ENCODE measurements around the gene ANKRD9. TPM values are rescaled to one million over a fixed set of nuclear protein-coding genes. Genes with fewer than 3 reads are reported as not detected.
"Not testable (repeated sequence)": the region's sequence is repeated elsewhere in the genome, so short reads cannot be mapped to it uniquely, and the experiment has no call there.

The ANKRD9 gene
- polyA plus RNA-seq, 5 donors, result 3.6 to 9.5 (median 3.8) TPM

DNA sequence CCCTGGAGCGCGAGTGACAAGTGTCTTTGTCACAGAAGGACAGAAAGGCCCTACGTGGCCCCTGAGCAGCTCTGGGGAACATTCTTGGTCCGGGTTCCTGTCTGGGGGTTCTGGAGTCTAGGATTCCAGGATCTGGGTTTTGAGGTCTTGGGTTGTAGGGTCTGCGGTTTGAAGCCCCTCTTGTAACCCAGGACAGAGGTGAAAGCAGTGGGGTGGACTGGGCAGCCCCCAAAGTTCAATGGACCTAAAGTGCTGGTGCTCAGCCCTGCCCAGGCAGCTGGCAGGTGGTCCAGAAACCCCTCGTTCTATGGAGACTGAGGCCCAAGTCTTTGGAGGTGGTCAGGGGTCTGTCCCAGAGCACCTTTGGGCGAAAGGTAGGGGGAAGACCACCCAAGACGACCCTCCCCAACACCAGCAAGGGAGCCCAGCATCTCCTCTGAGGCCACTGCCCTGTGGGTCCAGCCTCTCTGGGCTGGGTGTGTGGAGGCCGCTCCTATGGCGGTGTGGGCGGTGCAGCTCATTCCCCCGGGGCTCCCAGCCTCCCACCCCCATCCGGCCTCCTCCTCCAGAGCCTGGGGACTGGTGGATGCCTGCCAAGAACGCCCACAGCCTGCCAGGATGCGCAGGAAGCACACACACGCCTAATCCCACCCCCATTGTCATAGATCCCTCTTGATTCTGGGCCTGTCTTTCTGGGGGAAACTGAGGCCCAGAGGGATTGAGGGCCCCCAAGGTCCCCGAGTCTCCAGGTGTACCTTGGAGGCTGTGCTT lies 30.2 kb upstream of the ANKRD9 start:
- peak; percentile 95 to 96 for DNase-seq

DNA sequence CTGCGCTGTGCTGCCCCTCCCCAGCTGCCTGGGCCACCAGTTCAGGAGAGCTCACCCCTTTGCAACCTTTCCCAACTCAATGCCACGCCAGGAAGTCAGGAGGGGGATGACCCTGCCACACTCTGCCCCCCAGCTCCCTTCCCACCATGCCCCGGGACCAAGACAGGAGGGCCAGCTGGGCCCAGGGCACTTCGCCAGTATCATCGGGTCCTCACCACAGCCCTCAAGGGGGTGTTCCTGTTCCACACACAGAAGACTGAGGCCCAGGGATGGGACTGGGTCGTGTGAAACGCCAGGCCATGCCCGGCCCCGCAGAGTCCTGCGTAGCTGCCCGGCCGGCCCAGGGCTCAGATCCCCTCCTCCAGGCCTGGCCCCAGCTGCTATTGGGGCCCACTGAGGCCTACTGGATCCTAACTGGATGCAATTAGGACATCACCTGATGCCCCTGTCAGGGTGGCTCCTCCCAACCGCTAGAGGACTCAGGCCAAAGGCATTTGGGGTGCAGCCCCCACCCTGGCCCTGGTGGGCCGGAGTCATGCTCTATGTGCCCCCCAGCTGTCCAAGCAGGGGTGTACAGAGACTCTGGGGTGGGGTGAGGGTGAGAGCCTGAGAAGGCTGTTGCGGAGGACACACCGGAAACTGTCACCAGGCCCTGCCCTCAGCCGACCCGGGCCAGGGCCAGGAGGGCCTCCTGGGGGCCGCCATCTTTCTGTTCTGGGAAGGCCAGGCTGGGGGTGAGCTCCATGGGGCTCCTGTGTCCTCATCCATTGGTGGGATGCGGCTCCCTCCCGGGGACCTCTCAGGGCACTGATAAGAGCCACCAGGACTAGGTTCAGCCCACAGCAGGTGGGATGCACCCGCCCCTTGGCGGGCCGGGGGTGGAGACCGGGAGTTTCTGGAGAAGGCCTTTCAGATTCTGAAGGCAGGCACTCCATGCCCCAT lies 29.3 kb upstream of the ANKRD9 start:
- peak; percentile 79 to 80 for DNase-seq

DNA sequence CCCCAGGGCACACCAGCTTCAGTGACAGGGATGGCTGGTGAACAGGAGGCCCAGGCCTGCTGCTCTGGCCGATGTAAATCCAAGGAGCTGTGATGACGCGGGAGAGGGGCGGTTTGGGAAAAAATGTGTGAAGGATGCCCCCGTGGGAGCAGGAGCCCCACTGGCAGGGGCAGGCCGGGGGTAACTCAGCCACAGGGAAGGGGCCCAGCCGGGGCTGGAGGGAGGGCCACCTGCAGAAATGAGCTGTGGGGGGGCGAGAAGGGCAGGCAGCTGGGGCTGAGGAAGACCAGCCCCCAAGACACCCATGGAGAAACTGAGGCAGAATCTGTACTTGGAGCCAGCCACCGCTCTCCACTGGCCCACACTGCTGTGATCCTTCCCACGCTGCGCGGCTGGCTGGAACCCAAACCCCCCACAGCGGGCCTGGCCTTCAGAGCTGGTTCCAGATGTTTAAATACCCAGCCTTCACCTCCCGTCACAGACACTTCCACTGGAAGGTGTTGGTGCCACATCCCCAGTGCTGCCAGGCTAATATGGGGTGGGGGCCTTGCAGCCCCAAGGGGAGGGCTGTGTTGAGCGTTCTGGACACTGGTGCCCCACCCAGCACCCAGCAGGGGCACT lies 28.5 kb upstream of the ANKRD9 start:
- no peak for DNase-seq

DNA sequence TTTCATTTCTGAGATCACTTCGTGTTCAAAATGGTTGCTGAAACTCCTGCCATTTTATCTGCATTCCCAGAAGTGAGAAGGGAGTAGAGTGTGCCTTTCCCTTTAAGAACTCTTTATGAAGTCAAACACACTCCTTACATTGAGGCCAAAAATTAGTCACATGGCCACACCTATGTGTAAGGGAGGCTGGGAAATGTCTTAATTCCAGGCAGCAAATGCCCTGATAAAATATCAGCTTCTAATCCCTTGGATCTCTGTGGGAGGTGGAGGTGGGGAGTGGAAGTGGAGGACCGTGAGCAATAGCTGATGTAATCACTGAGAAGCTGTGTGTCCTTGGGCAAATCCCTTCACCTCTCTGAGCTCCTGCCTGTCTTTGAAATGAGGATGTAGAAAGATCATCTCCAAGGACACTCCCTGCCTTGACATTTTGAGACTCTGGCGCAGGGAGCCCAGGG lies 22.7 kb upstream of the ANKRD9 start:
- no peak for DNase-seq

DNA sequence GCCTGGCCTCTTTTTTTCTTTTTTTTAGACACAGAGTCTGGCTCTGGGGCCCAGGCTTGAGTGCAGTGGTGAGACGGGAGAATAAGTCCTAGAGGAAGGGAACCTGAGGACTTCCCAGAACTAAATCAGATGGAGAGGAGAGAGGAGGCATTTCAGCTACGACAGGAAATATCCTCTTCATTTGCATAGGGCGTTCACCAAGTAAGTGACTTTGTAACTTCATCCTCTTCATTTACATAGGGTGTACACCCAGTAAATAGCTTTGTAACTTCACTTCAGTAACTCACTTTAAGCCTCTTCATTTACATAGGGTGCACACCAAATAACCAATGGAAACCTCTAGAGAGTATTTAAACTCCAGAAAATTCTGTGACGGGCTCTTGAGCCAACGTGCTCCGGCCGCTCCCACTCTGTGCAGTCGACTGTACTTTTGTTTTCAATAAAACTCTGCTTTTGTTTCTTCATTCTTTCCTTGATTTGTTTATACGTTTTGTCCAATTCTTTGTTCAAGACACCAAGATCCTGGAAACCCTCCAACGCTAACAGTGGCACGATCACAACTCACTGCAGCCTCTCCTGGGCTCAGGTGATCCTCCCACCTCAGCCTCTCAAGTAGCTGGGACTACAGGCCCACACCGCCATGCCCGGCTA lies 21.4 kb upstream of the ANKRD9 start:
- DNase-seq, result no peak

DNA sequence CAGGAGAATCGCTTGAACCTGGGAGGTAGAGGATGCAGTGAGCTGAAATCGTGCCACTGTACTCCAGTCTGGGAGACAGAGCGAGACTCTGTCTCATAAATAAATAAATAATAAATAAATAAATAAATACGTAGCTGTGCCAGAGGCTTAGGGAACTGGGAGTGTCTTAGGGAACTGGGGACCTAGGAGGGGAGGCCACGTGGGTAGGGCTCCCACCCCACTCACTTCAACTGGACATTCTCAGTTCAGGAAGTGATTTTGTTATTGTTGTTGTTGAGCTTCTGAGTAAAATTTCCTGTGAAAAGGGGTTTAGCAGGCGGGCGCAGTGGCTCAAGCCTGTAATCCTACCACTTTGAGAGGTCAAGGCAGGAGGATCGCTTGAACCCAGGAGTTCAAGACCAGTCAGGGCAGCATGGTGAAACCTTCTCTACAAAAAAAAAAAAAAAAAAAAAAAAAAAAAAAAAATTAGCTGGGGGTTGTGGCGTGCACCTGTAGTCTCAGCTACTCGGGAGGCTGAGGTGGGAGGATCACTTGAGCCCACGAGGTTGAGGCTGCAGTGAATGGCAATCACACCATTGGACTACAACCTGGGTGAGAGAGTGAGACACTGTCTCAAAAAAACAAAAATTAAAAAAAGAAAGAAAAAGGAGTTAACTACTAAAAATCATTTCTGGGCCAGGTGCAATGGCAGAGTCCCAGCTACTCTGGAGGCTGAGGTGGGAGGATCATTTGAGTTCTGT lies 19.0 kb upstream of the ANKRD9 start:
- no peak for DNase-seq

DNA sequence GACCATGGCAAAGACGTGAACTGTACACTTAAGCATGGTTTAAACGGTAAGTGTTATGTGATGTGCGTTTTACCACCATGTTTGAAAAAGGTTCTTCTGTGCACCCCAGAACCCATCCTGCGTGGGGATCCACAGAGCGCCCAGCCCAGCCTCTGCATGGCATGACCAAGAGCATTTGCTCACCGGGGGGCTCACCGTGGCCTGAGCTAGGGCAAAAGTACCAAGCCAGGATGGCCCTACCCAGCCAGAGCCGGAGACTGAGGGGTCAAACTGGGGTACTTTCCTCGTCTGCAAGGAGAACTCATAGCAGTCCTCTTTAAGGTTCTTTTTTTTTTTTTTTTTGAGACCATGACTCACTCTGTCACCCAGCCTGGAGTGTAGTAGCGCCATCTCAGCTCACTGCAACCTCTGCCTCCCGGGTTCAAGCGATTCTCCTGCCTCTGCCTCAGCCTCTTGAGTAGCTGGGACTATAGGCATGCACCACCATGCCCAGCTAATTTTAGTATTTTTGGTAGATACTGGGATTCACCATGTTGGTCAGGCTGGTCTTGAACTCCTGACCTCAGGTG lies 16.4 kb upstream of the ANKRD9 start:
- no peak for DNase-seq

DNA sequence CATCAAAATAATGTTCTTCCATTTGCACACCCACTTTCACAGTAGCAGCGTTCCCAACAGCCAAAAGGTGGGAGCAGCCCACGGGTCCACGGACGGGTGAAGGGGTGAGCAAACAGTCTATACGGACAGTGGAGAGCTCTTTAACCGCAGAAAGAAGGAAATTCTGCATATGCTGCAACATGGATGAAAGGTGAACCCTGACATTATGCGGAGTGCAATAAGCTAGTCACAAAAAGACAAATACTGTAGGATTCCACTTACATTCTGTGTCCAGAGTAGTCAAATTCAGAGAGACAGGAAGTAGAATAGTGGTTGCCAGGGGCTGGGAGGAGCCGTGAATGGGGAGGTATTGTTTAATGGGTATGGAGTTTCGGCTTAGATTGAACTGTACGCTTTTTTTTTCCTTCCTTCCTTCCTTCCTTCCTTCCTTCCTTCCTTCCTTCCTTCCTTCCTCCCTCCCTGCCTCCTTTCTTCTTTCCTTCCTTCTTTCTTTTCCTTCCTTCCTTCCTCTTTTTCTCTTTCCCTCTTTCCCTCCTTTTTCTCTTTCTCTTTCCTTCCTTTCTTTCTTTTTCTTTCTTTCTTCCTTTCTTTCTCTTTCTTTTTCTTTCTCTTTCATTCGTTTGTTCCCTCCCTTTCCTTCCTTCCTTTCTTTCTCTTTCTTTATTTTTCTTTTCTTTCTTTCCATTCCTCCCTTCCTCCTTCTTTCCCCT lies 15.8 kb upstream of the ANKRD9 start:
- peak in 1 of 2 donors; percentile 71 for DNase-seq

DNA sequence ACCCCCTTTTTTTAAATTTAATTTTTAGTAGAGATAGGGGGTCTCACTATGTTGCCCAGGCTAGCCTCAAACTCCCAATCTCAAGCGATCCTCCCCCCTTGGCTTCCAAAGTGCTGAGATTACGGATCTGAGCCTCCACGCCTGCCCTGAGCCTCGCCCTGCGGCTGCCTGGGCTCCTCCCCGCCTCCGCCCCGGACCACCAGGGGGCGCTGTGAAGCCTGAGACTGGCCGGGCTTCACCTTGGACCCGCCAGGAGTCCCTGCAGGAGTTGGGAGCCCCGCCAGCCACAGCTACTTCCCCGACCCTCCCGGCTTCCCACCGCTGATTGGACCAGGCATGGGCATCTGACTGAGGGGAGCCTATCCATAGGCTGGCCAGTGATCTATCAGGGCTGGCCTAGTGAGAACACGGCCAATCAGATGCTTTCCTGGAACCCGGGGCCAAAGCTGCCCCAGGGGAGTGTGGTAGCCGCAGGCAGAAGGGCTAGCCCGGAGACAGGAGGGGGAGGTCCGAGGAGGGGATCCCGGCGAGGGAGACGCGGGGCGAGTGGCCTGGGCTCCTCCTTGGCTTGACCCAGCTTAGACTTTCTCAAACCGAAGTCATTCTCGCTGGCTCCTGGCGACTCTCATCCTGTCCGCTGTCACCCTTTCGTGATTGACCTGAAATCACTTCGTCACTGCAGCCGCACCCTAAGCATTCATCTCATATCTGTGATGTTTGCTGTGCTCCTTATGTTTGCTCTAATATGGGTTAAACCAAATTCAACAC lies 15.1 kb upstream of the ANKRD9 start:
- DNase-seq, result peak; percentile 96 to 97

DNA sequence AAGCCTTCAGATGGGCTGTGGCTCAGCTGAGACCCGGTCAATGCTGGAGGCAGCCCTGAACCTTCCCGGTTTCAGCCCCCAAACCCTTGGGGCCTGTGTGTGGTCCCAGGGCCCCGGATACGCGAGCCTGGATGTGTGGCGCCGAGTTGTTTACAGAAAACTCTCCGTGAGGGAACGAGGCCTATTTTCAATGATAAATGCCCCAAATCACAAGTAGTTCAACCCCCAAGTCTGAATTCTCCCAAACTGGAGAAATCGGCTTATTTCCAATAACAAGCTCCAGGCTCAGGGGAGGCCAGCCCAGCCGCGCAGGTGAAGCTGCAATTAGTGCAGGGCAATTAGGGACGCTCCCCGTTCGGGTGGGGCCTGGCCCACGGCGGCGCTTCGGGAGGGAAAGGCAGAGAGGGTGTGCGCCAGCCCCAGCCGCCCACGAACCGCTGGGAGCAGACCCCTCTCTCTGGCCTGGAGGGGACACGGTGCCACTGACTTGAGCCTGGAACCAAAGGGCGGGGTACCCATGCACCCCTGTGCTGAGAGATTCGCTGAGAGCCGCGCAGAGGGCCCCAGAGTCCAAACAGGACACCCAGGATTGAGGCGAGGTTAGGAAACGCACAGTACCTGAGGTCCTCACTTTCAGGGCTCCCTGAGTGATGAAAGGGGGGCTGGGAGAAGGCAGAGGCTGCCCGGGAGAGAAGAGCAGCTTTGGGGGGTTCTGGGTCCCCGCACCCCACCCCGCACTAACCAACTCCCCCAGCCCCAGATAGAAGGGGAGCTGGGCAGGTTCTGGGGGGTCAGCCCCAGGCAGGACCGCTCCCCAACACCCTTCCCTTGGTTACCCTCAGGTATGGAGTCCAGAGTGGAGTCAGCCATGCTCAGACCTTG lies 14.2 kb upstream of the ANKRD9 start:
- DNase-seq, result no peak

DNA sequence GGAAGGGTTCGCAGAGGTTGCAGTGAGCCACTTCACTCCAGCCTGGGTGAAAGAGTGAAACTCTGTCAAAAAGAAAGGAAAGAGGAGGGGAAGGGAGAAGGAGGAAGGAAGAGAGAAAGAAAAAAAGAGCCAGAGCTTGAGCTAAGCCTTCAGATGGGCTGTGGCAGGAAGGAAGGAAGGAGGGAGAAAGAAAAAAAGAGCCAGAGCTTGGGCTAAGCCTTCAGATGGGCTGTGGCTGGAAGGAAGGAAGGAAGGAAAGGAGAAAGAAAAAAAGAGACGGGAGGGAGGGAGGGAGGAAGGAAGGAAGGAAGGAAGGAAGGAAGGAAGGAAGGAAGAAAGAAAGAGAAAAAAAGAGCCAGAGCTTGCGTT lies 13.6 kb upstream of the ANKRD9 start:
- no peak for DNase-seq

DNA sequence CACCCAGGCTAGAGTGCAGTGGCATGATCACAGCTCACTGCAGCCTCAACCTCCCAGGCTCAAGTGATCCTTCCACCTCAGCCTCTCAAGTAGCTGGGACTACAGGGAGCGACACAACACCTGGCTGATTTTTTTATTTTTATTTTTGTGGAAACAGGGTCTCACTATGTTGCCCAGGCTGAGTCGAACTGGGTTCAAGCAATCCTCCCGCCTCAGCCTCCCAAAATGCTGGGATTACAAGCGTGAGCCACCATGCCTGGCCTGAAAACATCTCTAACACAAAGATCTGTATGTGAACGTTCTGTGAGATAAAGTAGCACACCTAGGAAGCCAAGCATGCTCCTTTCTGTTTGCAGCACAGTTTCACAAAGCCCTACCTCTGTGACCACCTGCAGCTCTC lies 10.1 kb upstream of the ANKRD9 start:
- not testable (repeated sequence) for DNase-seq

DNA sequence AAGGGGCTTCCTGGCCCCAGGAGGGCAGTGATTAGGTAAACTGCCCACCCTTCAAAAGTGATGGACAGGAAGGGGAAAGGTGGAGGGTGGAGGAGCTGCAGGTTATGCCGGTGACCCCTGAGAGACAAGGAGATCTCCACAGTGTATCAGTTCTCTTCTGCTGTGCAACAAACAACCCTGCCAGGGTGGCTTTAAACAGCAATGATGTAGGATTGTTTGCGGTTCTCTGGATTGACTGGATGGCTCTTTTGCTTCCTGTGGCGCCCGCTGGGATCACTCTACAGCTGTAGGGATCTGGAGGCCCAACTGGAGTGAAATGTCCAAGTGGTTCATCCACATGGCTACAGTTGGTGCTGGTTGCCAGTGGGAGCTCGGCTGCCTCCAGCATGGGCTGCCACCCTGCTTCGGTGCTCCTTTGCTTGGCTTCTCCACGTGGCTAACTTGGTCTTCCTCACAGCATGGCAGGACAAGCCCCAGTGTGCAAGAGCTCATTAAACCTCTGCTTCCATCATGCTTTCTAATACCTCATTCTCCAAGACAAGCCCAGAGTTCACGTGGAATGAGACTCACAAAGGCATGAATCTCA lies 8.6 kb upstream of the ANKRD9 start:
- DNase-seq, result no peak

DNA sequence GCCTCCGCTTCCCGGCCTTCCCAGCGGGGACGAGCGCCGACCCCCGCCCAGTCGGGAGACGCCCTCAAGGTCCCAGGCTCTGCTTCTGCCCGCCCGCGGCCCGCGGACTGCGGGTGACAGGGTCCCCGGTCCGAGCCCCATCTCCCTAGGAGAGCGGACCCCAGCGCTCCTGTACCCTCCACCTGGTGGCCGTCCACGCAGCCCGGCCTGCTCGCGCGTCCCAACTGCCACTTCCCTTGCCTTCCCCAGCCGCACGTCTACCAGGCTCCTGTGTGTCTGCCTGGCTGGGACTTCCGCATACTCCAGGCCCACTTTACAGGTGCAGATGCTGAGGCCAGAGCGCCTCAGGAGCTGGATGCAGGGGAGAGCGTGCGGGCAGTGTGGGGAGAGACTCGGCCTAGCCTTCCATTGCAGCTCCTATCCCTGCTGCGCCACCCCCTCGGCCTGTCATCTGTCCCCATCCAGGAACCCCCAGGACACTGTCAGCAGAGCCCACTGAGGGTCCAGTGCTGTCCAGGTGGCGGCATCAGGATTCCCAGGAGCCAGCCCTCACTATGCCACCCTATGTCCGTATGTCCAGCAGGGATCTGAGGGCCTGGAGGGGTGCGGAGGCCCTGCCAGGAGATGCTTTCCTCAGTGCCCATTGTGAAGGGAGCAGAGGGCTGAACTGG lies 8.0 kb upstream of the ANKRD9 start:
- DNase-seq, result no peak

DNA sequence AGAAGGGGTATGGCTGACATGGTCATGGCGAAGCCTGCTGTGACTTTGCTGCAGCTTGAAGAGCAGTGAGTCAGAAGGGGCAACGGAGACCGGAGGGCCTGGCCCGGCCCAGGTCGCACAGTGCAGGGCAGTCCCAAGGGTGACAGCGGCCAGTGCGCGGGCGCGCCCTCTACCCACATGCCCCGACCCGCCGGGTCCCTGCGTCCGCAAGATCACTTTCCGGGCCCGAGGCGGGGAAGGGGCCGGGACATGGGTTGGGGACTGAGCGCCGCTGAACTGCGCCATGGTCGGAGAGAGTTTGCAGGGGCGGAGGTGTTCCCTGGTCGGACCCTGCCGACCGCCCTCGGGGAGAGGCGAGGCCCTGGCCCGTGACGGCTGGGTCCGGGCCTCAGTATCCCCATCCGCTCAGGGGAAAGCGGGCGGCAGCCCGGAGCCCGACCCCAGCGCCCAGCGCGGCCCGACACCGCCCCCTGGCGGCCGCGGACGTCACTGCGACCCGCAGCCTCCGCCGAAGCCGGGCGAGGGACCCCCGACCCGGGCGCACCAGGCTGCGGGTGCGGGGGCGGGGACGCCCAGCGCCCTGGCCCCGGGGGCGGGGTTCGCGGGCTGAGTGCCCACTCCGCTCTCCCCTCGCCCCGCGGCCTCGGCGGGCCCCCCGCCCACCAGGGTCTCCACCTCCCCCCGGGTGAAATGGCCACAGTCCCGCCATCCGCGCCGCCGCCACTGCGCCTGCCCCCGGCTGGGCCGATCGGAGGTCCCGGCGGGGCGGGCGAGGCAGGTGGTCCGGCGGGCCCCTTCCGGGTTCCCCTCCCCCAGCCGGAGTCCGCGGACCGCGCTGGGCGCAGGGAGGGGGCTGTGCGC lies 7.2 kb upstream of the ANKRD9 start:
- DNase-seq, result peak in 1 of 2 donors; percentile 54
